CD14-positive monocyte (primary cell): ENCODE measurements around the gene EGLN3. TPM values are rescaled to one million over a fixed set of nuclear protein-coding genes. Genes with fewer than 3 reads are reported as not detected.

Source experiments
- DNase-seq, 3 donors: peaks; one replicate each; pipeline ENCODE4 v3.0.0-alpha.2; 2011 to 2022
- H2AFZ ChIP-seq: 2 replicates; pipeline ENCODE4 v1.6.0; 2012; ENCODE audit warnings: mild to moderate bottlenecking, low read depth, low read length, inconsistent platforms; ENCODE audit not compliant: insufficient read depth, poor library complexity, severe bottlenecking
- H3K27ac ChIP-seq, 2 donors: 1 replicate in 1 of 2; 2 replicates in 1 of 2; pipeline ENCODE4 v1.5.1; 2012 to 2013; ENCODE audit warnings: low read length in 2 of 2, control low read depth in 1 of 2, inconsistent platforms in 1 of 2, low read depth in 1 of 2, mild to moderate bottlenecking in 1 of 2
- H3K27me3 ChIP-seq, 2 donors: one replicate each; pipeline versions ENCODE4 v1.6.0 to v1.6.1; 2011 to 2013; ENCODE audit warnings: low read length in 2 of 2; ENCODE audit not compliant: control insufficient read depth in 2 of 2, insufficient read depth in 2 of 2
- H3K36me3 ChIP-seq, 2 donors: replicated peaks in 1 of 2; 1 replicate in 1 of 2; 2 replicates in 1 of 2; pipeline versions ENCODE4 v1.5.1 to v1.6.1; 2012 to 2013; ENCODE audit warnings: low read length in 2 of 2, control low read depth in 1 of 2, inconsistent platforms in 1 of 2, mild to moderate bottlenecking in 1 of 2; ENCODE audit not compliant: insufficient read depth in 2 of 2, control insufficient read depth in 1 of 2
- H3K4me1 ChIP-seq, 2 donors: 1 replicate in 1 of 2; 2 replicates in 1 of 2; pipeline versions ENCODE4 v1.5.1 to v1.6.1; 2012 to 2013; ENCODE audit warnings: low read length in 2 of 2, control low read depth in 1 of 2, inconsistent platforms in 1 of 2, mild to moderate bottlenecking in 1 of 2, moderate library complexity in 1 of 2; ENCODE audit not compliant: insufficient read depth in 2 of 2, control insufficient read depth in 1 of 2
- H3K4me2 ChIP-seq: replicated peaks from 2 replicates; pipeline ENCODE3; 2012; ENCODE audit warnings: low read length, moderate library complexity, mild to moderate bottlenecking; ENCODE audit not compliant: poor library complexity, severe bottlenecking; ENCODE audit errors: extremely low read depth
- H3K4me3 ChIP-seq, 3 experiments: fragments of 200-600 bp in 1 of 3; sonication (generic) in 1 of 3; replicated peaks in 1 of 3; 1 replicate in 2 of 3; 2 replicates in 1 of 3; pipeline ENCODE4 v1.5.1; 2011 to 2013; ENCODE audit warnings: low read length in 3 of 3, mild to moderate bottlenecking in 3 of 3, control low read depth in 2 of 3, low read depth in 2 of 3, inconsistent platforms in 1 of 3, moderate library complexity in 1 of 3
- H3K79me2 ChIP-seq: 2 replicates; pipeline ENCODE4 v1.6.0; 2012; ENCODE audit warnings: mild to moderate bottlenecking, control low read depth, inconsistent platforms, low read length, moderate library complexity; ENCODE audit not compliant: insufficient read depth
- H3K9ac ChIP-seq: 2 replicates; pipeline ENCODE4 v1.6.0; 2017; ENCODE audit warnings: low read length, mild to moderate bottlenecking; ENCODE audit not compliant: insufficient read depth, poor library complexity, severe bottlenecking
- H3K9me3 ChIP-seq, 2 donors: replicated peaks in 1 of 2; 1 replicate in 1 of 2; 2 replicates in 1 of 2; pipeline versions ENCODE4 v1.5.1 to v1.6.1; 2012 to 2013; ENCODE audit warnings: low read length in 2 of 2, control low read depth in 1 of 2; ENCODE audit not compliant: control insufficient read depth in 1 of 2, insufficient read depth in 1 of 2
- H4K20me1 ChIP-seq: 2 replicates; pipeline ENCODE4 v1.6.0; 2012; ENCODE audit warnings: mild to moderate bottlenecking, low read length, control low read depth, moderate library complexity; ENCODE audit not compliant: insufficient read depth
- H3K27ac Mint-ChIP-seq, 7 donors: one replicate each; pipeline ENCODE4 v1.8.0; 2020; ENCODE audit warnings: mild to moderate bottlenecking in 7 of 7, mixed read lengths in 7 of 7, moderate library complexity in 6 of 7, inconsistent platforms in 2 of 7
- H3K27me3 Mint-ChIP-seq, 3 donors: one replicate each; pipeline ENCODE4 v1.8.0; 2021 to 2022; ENCODE audit warnings: low read depth in 3 of 3, mild to moderate bottlenecking in 3 of 3, mixed read lengths in 3 of 3, moderate library complexity in 3 of 3, inconsistent platforms in 1 of 3
- H3K36me3 Mint-ChIP-seq, 2 donors: one replicate each; pipeline ENCODE4 v1.8.0; 2020; ENCODE audit warnings: mixed read lengths in 2 of 2, inconsistent platforms in 1 of 2, mild to moderate bottlenecking in 1 of 2
- H3K4me1 Mint-ChIP-seq: one replicate; pipeline ENCODE4 v1.8.0; 2020; ENCODE audit warnings: mild to moderate bottlenecking, mixed read lengths
- H3K4me3 Mint-ChIP-seq, 2 donors: one replicate each; pipeline ENCODE4 v1.8.0; 2020; ENCODE audit warnings: mild to moderate bottlenecking in 2 of 2, mixed read lengths in 2 of 2, moderate library complexity in 1 of 2
- H3K9me3 Mint-ChIP-seq, 7 donors: one replicate each; pipeline ENCODE4 v1.8.0; 2020 to 2022; ENCODE audit warnings: mixed read lengths in 7 of 7, mild to moderate bottlenecking in 6 of 7, moderate library complexity in 6 of 7, inconsistent platforms in 2 of 7
- WGBS: methylation state at CpG from one replicate; pipeline ENCODE4 v1.1.5; 2013; ENCODE audit warnings: missing lambda C conversion rate; ENCODE audit not compliant: insufficient coverage; 5-methylcytosine and 5-hydroxymethylcytosine counted together
- intact Hi-C, 2 donors: fragments of 100-400 bp; cut with micrococcal nuclease; formaldehyde crosslinking; loops; one replicate each; pipeline versions ENCODE4 v1.15.0 to v1.15.1; 2023
- polyA plus RNA-seq, 3 donors: library from polyadenylated mRNA; depleted of rRNA in 1 of 3; unstranded in 2 of 3; stranded (reverse) in 1 of 3; fragments of 300-500 nt in 2 of 3; fragments of >200 nt in 1 of 3; fragmentation: Illumina TruSeq in 2 of 3; gene quantifications; 1 replicate in 2 of 3; 2 replicates in 1 of 3; pipeline ENCODE4 v1.2.3, GENCODE V29; 2012 to 2021
- TF ChIP-seq, protein P1 (sequence below): fragments of 200-600 bp; IDR thresholded peaks from one replicate; pipeline ENCODE4 v1.8.0; 2022; ENCODE audit warnings: antibody characterized with exemption, mild to moderate bottlenecking

EGLN3 gene
- polyA plus RNA-seq, 3 donors: 0.03 to 0.06 TPM; not detected in 1

DNA sequence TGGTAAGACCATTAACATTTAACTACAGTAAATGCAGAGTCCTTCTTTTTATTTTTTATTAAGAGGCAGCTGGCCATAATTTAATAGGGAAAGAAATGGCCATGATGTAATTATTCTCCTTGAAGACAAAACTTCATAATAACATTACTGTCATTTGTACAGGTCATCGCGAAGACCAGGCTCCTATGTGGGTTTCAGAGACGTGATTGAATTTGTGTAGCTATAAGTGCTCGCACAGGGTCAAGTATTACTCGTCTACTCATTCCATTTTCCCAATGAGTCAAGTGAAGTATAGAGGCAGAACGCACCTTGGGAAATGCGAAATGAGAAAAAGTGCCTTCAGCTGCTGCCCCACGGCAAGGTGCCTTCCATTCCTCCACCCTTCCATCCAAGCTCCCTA is 40.4 kb downstream of the EGLN3 start:
- Histone ChIP-seq H3K27me3 (no peaks in the 10 kb centered on the region), H3K27ac (no peak overlapping the region), H3K36me3 (no peaks in the 10 kb centered on the region), H3K4me2 (no peak overlapping the region), H3K9ac (no peak overlapping the region), H3K9me3 (no peaks in the 10 kb centered on the region), H4K20me1 (no peaks in the 10 kb centered on the region), H3K79me2 (no peaks in the 10 kb centered on the region), H3K4me1 (no peaks in the 10 kb centered on the region), H3K4me3 (no peak overlapping the region), H2AFZ (no peak overlapping the region)
- H3K27me3 Mint-ChIP-seq: peaks cover 3 to 4% (median 4%) of the 10 kb centered on the region in 3 donors
- H3K36me3 Mint-ChIP-seq: no peaks in the 10 kb centered on the region
- TF ChIP-seq, protein P1, sequence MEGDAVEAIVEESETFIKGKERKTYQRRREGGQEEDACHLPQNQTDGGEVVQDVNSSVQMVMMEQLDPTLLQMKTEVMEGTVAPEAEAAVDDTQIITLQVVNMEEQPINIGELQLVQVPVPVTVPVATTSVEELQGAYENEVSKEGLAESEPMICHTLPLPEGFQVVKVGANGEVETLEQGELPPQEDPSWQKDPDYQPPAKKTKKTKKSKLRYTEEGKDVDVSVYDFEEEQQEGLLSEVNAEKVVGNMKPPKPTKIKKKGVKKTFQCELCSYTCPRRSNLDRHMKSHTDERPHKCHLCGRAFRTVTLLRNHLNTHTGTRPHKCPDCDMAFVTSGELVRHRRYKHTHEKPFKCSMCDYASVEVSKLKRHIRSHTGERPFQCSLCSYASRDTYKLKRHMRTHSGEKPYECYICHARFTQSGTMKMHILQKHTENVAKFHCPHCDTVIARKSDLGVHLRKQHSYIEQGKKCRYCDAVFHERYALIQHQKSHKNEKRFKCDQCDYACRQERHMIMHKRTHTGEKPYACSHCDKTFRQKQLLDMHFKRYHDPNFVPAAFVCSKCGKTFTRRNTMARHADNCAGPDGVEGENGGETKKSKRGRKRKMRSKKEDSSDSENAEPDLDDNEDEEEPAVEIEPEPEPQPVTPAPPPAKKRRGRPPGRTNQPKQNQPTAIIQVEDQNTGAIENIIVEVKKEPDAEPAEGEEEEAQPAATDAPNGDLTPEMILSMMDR: no peak
- intact Hi-C loops: no loop called here
- WGBS: no CpG with 5 or more reads among the region's 8 CpGs
- no peaks in the 10 kb centered on the region for H3K9me3 Mint-ChIP-seq
- no peaks in the 10 kb centered on the region for H3K4me1 Mint-ChIP-seq
- H3K27ac Mint-ChIP-seq: no peak overlapping the region
- H3K4me3 Mint-ChIP-seq: no peak overlapping the region
- DNase-seq: no peak

DNA sequence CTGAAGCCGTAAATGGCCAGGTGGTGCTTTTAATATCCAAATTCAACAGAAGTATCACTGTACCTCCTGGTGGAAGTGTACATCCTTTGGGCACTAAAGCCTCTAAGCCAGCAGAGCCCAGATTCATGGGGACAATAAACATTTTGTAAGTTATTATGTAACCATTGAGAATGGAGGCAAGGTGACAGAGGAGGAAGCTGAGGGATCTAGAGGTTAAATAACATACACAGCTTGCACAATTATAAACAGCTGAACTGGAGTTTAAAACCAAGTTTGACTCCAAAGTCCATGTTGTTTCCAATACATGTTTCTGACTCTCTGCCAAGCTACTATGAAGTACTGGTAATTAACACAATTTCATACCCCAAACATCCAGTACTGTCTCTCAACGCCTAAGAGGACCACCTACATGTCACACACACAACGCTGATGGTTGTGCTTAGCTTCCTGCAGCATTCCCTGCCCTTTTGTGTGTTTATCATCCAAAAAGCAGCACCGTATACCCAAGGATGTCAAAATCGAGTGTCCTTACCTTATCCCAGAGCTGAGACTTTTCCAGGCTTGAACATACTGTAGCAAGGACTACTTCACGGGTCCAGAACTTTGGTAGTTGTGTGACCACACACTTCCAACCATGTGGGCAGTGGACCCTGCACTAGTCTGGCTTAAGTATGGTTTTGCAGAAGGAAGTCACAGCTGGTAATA is 41.3 kb downstream of the EGLN3 start:
- Mint-ChIP-seq H3K27ac (no peak overlapping the region), H3K9me3 (no peaks in the 10 kb centered on the region), H3K4me1 (no peaks in the 10 kb centered on the region), H3K27me3 (peaks cover 3 to 5% (median 3%) of the 10 kb centered on the region in 3 donors), H3K4me3 (no peak overlapping the region), H3K36me3 (no peaks in the 10 kb centered on the region)
- 93% methylated on average over 4 of the region's 6 CpGs for WGBS
- Histone ChIP-seq H3K9ac (no peak overlapping the region), H3K4me3 (no peak overlapping the region), H3K36me3 (no peaks in the 10 kb centered on the region), H3K4me1 (no peaks in the 10 kb centered on the region), H3K79me2 (no peaks in the 10 kb centered on the region), H3K4me2 (no peak overlapping the region), H3K9me3 (no peaks in the 10 kb centered on the region), H4K20me1 (no peaks in the 10 kb centered on the region), H3K27me3 (no peaks in the 10 kb centered on the region), H3K27ac (no peak overlapping the region), H2AFZ (no peak overlapping the region)
- intact Hi-C loops: no loop called here
- TF ChIP-seq, protein P1: no peak
- no peak for DNase-seq
